ENCODE measurements around the gene CTH.

CTH gene

GRCh38 chr1:70485624-70486023 lies 74.6 kb downstream of the CTH start:
- Histone ChIP-seq H3K4me2 (ENCODE audit: low read length) (no peak overlapping the region), H3K36me3 (ENCODE audit: control insufficient read depth, low read length) (no peaks in the 10 kb centered on the region), H4K20me1 (ENCODE audit: control insufficient read depth, insufficient read depth, low read depth, low read length) (no peaks in the 10 kb centered on the region), H3K4me3 (ENCODE audit: low read length) (no peak overlapping the region), H3K27me3 (ENCODE audit: control insufficient read depth, low read length) (no peaks in the 10 kb centered on the region), H3K27ac (ENCODE audit: low read depth, low read length) (no peak overlapping the region), H3K79me2 (ENCODE audit: control insufficient read depth, low read length) (no peaks in the 10 kb centered on the region), H3K9me2 (replicated peaks; ENCODE audit: control insufficient read depth, low read length) (no peaks in the 10 kb centered on the region), H3F3A (ENCODE audit: control insufficient read depth, insufficient read depth) (no peaks in the 10 kb centered on the region), H3K9me3 (ENCODE audit: control insufficient read depth, insufficient read depth, low read length) (no peaks in the 10 kb centered on the region), H3K4me1 (ENCODE audit: control insufficient read depth, low read length) (no peaks in the 10 kb centered on the region)
- TF ChIP-seq CTCF (IDR thresholded peaks at IDR 0.05; ENCODE audit: low read depth, low read length, poor library complexity, severe bottlenecking) (no peak), EZH2phosphoT487 (IDR thresholded peaks at IDR 0.05; ENCODE audit: borderline replicate concordance, low read length) (no peak)

- Histone ChIP-seq H3K9me2 (replicated peaks; ENCODE audit: control insufficient read depth, low read length) (no peaks in the 10 kb centered on the region), H3K79me2 (ENCODE audit: control insufficient read depth, low read length) (no peaks in the 10 kb centered on the region), H3K9me3 (ENCODE audit: control insufficient read depth, insufficient read depth, low read length) (no peaks in the 10 kb centered on the region), H3K4me3 (ENCODE audit: low read length) (no peak overlapping the region), H3K27me3 (ENCODE audit: control insufficient read depth, low read length) (no peaks in the 10 kb centered on the region), H4K20me1 (ENCODE audit: control insufficient read depth, insufficient read depth, low read depth, low read length) (no peaks in the 10 kb centered on the region), H3K4me2 (ENCODE audit: low read length) (no peak overlapping the region), H3K4me1 (ENCODE audit: control insufficient read depth, low read length) (no peaks in the 10 kb centered on the region), H3F3A (ENCODE audit: control insufficient read depth, insufficient read depth) (no peaks in the 10 kb centered on the region), H3K36me3 (ENCODE audit: control insufficient read depth, low read length) (no peaks in the 10 kb centered on the region), H3K27ac (ENCODE audit: low read depth, low read length) (no peak overlapping the region)
- TF ChIP-seq EZH2phosphoT487 (IDR thresholded peaks at IDR 0.05; ENCODE audit: borderline replicate concordance, low read length) (no peak), CTCF (IDR thresholded peaks at IDR 0.05; ENCODE audit: low read depth, low read length, poor library complexity, severe bottlenecking) (no peak)
These were observed 75.8 kb downstream of the CTH start for GRCh38 chr1:70486676-70487458.

GRCh38 chr1:70487459-70487815 lies 76.4 kb downstream of the CTH start:
- Histone ChIP-seq H3K4me3 (ENCODE audit: low read length) (no peak overlapping the region), H3K4me2 (ENCODE audit: low read length) (no peak overlapping the region), H4K20me1 (ENCODE audit: control insufficient read depth, insufficient read depth, low read depth, low read length) (no peaks in the 10 kb centered on the region), H3K27ac (ENCODE audit: low read depth, low read length) (no peak overlapping the region), H3K36me3 (ENCODE audit: control insufficient read depth, low read length) (no peaks in the 10 kb centered on the region), H3K9me2 (replicated peaks; ENCODE audit: control insufficient read depth, low read length) (no peaks in the 10 kb centered on the region), H3K27me3 (ENCODE audit: control insufficient read depth, low read length) (no peaks in the 10 kb centered on the region), H3K79me2 (ENCODE audit: control insufficient read depth, low read length) (no peaks in the 10 kb centered on the region), H3K9me3 (ENCODE audit: control insufficient read depth, insufficient read depth, low read length) (no peaks in the 10 kb centered on the region), H3K4me1 (ENCODE audit: control insufficient read depth, low read length) (no peaks in the 10 kb centered on the region), H3F3A (ENCODE audit: control insufficient read depth, insufficient read depth) (no peaks in the 10 kb centered on the region)
- TF ChIP-seq EZH2phosphoT487 (IDR thresholded peaks at IDR 0.05; ENCODE audit: borderline replicate concordance, low read length), result no peak
- TF ChIP-seq CTCF (IDR thresholded peaks at IDR 0.05; ENCODE audit: low read depth, low read length, poor library complexity, severe bottlenecking), result no peak

Data from DOHH2 (cell line).